OCI-LY1 (cell line): ENCODE results near the gene NSDHL.

Source experiments
- H2AFZ ChIP-seq: fragments of 200-600 bp; sonication (generic), shearing (Covaris generic); 2 replicates; pipeline ENCODE4 v1.6.0; 2014; ENCODE audit warnings: antibody characterized with exemption, mild to moderate bottlenecking, low read length
- H3F3A ChIP-seq: fragments of 200-600 bp; sonication (generic), shearing (Covaris generic); 2 replicates; pipeline ENCODE4 v1.6.0; 2014; ENCODE audit warnings: mild to moderate bottlenecking, antibody characterized with exemption, low read length, moderate library complexity; ENCODE audit not compliant: insufficient read depth
- H3K27ac ChIP-seq: fragments of 200-600 bp; sonication (generic); 2 replicates; pipeline ENCODE4 v1.5.1; 2014; ENCODE audit warnings: low read length, mixed run types, mild to moderate bottlenecking, low read depth; ENCODE audit not compliant: poor library complexity, severe bottlenecking
- H3K27me3 ChIP-seq: fragments of 200-600 bp; sonication (generic); 2 replicates; pipeline ENCODE4 v1.6.0; 2014; ENCODE audit warnings: antibody characterized with exemption, mild to moderate bottlenecking, low read length, moderate library complexity; ENCODE audit not compliant: insufficient read depth
- H3K36me3 ChIP-seq: fragments of 200-600 bp; sonication (generic); 2 replicates; pipeline ENCODE4 v1.6.1; 2014; ENCODE audit warnings: mild to moderate bottlenecking, antibody characterized with exemption, low read length, moderate library complexity, mixed read lengths; ENCODE audit not compliant: insufficient read depth
- H3K4me1 ChIP-seq: fragments of 200-600 bp; sonication (generic); 2 replicates; pipeline ENCODE4 v1.5.1; 2014; ENCODE audit warnings: mild to moderate bottlenecking, low read length, moderate library complexity; ENCODE audit not compliant: insufficient read depth, severe bottlenecking
- H3K4me2 ChIP-seq: fragments of 200-600 bp; sonication (generic), shearing (Covaris generic); 2 replicates; pipeline ENCODE4 v1.6.1; 2014; ENCODE audit warnings: low read length
- H3K4me3 ChIP-seq: fragments of 200-600 bp; sonication (generic); 2 replicates; pipeline ENCODE4 v1.5.1; 2014; ENCODE audit warnings: low read length, low read depth, mild to moderate bottlenecking, mixed read lengths; ENCODE audit not compliant: poor library complexity, severe bottlenecking
- H3K79me2 ChIP-seq: fragments of 200-600 bp; shearing (Covaris generic); 2 replicates; pipeline ENCODE4 v1.6.1; 2016; ENCODE audit warnings: mixed run types, low read length, mixed read lengths; ENCODE audit not compliant: insufficient read depth
- H3K9ac ChIP-seq: fragments of 200-600 bp; sonication (generic), shearing (Covaris generic); 2 replicates; pipeline ENCODE4 v1.6.1; 2014; ENCODE audit warnings: mild to moderate bottlenecking, low read length, mixed read lengths
- H3K9me2 ChIP-seq: fragments of 200-600 bp; sonication (generic), shearing (Covaris generic); 2 replicates; pipeline ENCODE4 v1.6.1; 2014; ENCODE audit warnings: low read depth, mild to moderate bottlenecking, low read length, mixed read lengths
- H3K9me3 ChIP-seq: fragments of 200-600 bp; shearing (Covaris generic); 2 replicates; pipeline ENCODE4 v1.6.1; 2014; ENCODE audit warnings: low read length, mixed read lengths
- H4K20me1 ChIP-seq: fragments of 200-600 bp; sonication (generic), shearing (Covaris generic); 2 replicates; pipeline ENCODE4 v1.6.0; 2016; ENCODE audit warnings: mild to moderate bottlenecking, low read length; ENCODE audit not compliant: insufficient read depth
- EZH2 ChIP-seq: fragments of 200-600 bp; sonication (generic), shearing (Covaris generic); IDR thresholded peaks from 2 replicates; pipeline ENCODE4 v1.8.0; 2017; ENCODE audit warnings: borderline replicate concordance, mixed run types, mild to moderate bottlenecking, antibody characterized with exemption, low read length, moderate library complexity, mixed read lengths
- TF ChIP-seq, protein P1 (sequence below): fragments of 200-600 bp; sonication (generic), shearing (Covaris generic); IDR thresholded peaks from 2 replicates; pipeline ENCODE4 v1.5.1; 2017; ENCODE audit warnings: mild to moderate bottlenecking, antibody characterized with exemption, low read length, moderate library complexity, mixed read lengths

Gene NSDHL

DNA sequence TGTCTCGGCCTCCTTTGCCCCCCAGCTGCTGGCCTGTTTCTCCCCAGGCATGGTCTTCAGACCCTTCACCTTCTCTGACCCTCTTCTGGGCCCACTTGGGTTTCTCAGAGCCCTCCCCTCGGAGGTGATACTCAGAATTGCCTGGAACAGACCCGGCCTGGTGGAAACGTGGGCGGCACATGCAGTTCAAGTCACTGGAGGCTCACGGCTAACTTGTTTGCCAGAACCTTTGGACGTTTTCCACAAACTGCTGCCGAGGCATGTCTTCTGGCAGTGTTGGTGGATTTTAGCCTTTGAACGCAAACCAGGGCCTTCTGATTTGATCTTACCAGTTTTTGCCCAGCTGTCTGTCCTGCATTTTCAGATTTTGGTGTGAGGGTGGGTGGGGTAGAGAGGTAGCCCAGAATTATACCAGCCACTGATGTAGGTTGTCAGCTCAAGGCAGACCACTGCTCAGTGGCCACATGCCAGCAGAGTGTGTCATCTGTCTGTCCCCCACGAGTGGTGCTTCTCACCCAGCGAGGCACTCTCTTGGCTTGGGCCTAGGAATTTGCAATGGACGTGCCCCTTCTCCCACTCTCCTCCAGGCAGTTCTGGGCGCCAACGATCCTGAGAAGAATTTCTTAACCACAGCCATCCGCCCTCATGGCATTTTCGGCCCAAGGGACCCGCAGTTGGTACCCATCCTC is 34.5 kb downstream of the NSDHL start:
- Histone ChIP-seq H3K79me2 (no peaks in the 10 kb centered on the region), H3K9me2 (no peaks in the 10 kb centered on the region), H3K4me3 (no peak overlapping the region), H3K9ac (no peak overlapping the region), H3K27ac (no peak overlapping the region), H3K36me3 (peaks cover 37% of the 10 kb centered on the region), H3K4me2 (no peak overlapping the region), H3K4me1 (no peaks in the 10 kb centered on the region), H2AFZ (no peak overlapping the region), H4K20me1 (no peaks in the 10 kb centered on the region), H3K27me3 (no peaks in the 10 kb centered on the region), H3K9me3 (no peaks in the 10 kb centered on the region), H3F3A (no peaks in the 10 kb centered on the region)
- TF ChIP-seq, protein P1, sequence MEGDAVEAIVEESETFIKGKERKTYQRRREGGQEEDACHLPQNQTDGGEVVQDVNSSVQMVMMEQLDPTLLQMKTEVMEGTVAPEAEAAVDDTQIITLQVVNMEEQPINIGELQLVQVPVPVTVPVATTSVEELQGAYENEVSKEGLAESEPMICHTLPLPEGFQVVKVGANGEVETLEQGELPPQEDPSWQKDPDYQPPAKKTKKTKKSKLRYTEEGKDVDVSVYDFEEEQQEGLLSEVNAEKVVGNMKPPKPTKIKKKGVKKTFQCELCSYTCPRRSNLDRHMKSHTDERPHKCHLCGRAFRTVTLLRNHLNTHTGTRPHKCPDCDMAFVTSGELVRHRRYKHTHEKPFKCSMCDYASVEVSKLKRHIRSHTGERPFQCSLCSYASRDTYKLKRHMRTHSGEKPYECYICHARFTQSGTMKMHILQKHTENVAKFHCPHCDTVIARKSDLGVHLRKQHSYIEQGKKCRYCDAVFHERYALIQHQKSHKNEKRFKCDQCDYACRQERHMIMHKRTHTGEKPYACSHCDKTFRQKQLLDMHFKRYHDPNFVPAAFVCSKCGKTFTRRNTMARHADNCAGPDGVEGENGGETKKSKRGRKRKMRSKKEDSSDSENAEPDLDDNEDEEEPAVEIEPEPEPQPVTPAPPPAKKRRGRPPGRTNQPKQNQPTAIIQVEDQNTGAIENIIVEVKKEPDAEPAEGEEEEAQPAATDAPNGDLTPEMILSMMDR = no peak
- no peak for TF ChIP-seq EZH2

DNA sequence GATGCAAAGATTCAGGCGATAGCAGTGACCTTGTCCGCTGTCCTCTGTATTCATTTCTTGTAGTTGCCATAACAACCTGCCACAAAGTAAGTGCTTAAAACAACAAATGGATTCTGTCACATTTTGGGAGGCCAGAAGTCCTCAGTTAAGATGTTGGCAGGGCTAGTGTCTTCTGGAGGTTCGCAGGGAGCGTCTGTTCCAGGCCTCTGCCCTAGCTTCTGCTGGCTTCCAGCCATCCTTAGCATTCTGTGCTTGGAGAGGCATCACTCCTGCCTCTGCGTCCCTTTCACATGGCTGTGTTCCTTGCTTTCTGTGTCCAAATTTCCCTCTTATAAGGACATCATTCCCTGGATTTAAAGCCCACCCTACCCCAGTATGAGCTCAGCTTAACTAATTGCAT is 35.5 kb downstream of the NSDHL start:
- Histone ChIP-seq H3K36me3 (peaks cover 42% of the 10 kb centered on the region), H3K27ac (no peak overlapping the region), H3K9ac (no peak overlapping the region), H2AFZ (no peak overlapping the region), H3K4me2 (no peak overlapping the region), H3K4me1 (no peaks in the 10 kb centered on the region), H3K9me3 (no peaks in the 10 kb centered on the region), H3F3A (no peaks in the 10 kb centered on the region), H4K20me1 (no peaks in the 10 kb centered on the region), H3K79me2 (no peaks in the 10 kb centered on the region), H3K9me2 (no peaks in the 10 kb centered on the region), H3K27me3 (no peaks in the 10 kb centered on the region), H3K4me3 (no peak overlapping the region)
- TF ChIP-seq, protein P1 = no peak
- TF ChIP-seq EZH2 = no peak

DNA sequence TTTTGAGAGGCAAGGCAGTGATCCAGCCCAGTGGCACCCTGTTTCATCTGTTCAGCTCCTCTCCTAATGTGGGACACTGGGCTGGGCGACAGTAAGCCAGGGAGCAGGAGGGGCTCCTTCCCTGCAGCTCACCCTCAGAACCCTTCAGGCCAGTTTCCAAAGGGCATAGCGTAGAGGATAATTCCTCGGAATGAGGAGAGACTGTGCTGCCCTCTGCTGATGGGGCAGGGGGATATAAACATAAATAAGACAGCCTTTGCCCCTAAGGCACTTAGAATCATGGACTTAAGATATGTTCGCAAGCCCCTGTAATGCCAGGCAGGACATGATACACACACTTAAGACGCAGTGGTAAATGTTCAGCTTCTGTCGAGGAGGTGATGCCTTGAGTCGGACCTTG is 39.1 kb downstream of the NSDHL start:
- no peaks in the 10 kb centered on the region for H3K9me2 ChIP-seq
- no peaks in the 10 kb centered on the region for H3K4me1 ChIP-seq
- TF ChIP-seq, protein P1 = no peak
- TF ChIP-seq EZH2 = no peak
- no peak overlapping the region for H2AFZ ChIP-seq
- no peaks in the 10 kb centered on the region for H3K9me3 ChIP-seq
- no peaks in the 10 kb centered on the region for H3K79me2 ChIP-seq
- peaks cover 34% of the 10 kb centered on the region for H3K36me3 ChIP-seq
- no peak overlapping the region for H3K4me2 ChIP-seq
- H3K4me3 ChIP-seq = no peak overlapping the region
- no peaks in the 10 kb centered on the region for H3F3A ChIP-seq
- no peak overlapping the region for H3K27ac ChIP-seq
- H3K9ac ChIP-seq = no peak overlapping the region
- no peaks in the 10 kb centered on the region for H3K27me3 ChIP-seq
- no peaks in the 10 kb centered on the region for H4K20me1 ChIP-seq
